ENCODE measurements around the gene UFD1.

UFD1 gene

DNA sequence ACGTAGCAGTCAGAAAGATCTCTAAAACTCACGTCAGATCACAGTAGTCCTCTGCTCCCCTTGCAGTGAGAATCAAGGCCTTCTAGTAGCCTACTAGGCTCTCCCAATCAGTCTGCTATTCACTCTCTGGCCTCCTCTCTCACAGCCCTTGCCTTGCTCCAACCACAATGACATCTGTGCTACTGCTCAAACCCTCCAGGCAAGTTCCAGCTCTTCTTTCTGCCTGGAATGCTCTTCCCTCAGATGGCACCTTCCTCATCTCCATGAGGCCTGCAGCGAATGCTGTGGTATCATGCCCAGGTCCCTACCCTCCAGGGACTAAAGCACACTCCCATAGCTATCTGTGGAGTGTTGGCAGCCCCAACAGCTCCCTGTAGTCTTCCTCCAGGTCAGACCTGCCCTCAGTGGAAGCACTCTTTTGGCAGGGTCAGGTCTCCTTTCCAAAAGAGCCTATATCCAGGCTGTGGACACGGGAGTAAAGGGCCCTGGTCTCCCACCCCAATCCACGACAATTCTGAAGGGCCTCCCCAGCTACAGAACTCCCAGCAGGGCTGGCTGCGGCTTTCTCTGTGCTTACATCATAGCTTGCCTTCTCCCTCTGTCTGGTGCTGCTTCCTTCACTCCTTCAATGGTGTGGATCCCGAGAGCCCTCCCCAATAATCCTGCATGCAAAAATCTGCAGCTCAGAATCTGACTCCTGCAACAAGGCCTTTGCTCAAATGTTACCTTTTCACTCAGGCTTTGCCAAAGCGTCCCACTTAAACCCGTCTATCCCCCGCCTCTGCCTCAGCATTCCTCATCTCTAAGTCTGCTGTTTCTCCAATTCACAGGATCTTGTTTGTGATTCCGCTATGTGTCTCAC lies 56.3 kb downstream of the UFD1 start:
- no peak for DNase-seq (ENCODE audit: low spot score)

DNA sequence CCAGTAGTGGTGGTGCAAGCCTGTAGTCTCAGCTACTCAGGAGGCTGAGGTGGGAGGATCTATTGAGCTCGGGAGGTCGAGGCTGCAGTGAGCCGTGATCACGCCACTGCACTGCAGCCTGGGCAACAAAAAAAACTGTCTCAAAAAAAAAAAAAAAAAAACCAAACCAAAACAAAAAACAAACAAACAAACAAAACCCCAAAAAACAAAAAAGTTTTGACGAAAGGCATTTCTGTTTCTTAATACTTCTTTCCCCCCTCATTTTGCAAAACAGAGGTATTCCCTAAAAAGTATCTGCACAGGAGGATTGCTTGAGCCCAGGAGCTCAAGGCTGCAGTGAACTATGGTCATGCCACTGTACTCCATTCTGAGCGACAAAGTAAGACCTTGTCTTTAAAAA lies 58.7 kb downstream of the UFD1 start:
- DNase-seq (ENCODE audit: low spot score), result no peak

- no peak for DNase-seq (ENCODE audit: low spot score)
Measured at GRCh38 chr22:19419464-19420178, 59.4 kb downstream of the UFD1 start.

DNA sequence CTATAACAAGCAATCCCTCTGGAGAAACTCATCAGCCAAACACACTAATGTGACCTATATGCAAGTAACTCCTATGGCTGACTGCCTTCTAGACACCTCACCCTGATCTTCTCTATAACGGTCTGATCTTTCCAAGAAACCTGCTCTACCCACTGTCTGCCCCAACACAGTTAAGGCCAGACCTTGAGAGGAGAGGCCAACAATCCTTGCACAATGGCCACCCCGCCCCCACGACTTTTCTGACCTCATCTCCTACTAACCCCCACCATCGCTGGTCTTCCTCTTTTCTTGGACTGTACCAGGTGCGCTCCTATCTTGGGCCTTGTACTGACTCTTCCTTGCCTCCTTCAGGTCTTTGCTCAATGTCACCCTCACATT lies 59.9 kb downstream of the UFD1 start:
- no peak for DNase-seq (ENCODE audit: low spot score)

GRCh38 chr22:19412923-19413322 lies 66.1 kb downstream of the UFD1 start:
- DNase-seq (ENCODE audit: low spot score), result no peak

GRCh38 chr22:19412478-19412877 lies 66.5 kb downstream of the UFD1 start:
- DNase-seq (ENCODE audit: low spot score), result no peak

- DNase-seq (ENCODE audit: low spot score), result no peak
Measured at GRCh38 chr22:19411690-19412045, 67.3 kb downstream of the UFD1 start.

- peak; percentile 22 for DNase-seq (ENCODE audit: low spot score)
Measured at GRCh38 chr22:19410941-19411689, 67.9 kb downstream of the UFD1 start.

GRCh38 chr22:19407649-19408606 lies 71.1 kb downstream of the UFD1 start:
- no peak for DNase-seq (ENCODE audit: low spot score)

GRCh38 chr22:19406846-19407245 lies 72.1 kb downstream of the UFD1 start:
- DNase-seq (ENCODE audit: low spot score), result no peak

GRCh38 chr22:19406281-19406811 lies 72.6 kb downstream of the UFD1 start:
- DNase-seq (ENCODE audit: low spot score), result no peak

DNA sequence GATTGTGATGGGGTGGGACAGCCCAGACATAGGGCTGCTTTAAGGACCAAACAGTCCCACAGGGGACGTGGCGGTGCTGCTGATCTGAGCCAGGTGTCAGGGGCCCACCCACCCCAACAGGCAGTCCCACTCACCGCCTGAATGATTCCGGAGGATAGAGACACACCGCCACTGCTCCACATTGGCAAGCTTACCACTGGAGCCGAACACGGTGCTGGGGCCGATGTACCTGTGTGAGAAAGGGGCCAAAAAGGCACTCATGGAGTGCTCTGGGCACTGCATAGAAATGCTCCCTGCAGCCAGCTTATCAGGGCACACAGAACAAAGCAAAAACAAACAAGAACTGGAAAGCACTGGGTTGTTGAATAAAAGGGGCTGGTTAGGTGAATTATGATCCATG lies 73.3 kb downstream of the UFD1 start:
- DNase-seq (ENCODE audit: low spot score), result no peak

GRCh38 chr22:19405133-19405532 lies 73.9 kb downstream of the UFD1 start:
- no peak for DNase-seq (ENCODE audit: low spot score)

DNA sequence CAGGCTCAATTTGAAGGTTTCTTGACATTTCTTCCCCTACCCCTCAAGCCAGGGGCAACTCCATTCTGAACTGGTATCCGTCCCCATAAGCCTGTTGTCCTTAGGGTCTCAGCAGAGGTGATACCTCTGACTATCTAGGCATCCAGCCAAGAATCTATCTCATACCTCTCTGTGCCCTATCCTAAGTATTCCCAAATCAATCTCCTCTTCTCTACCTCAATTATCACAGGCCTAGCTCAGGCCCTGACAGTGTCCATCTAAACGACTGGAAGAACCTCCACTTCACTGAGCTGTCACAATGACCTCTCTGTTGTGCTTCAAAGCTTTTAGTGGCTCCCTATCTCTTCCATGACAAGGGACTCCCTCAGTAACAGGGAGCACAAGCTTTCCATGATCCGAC lies 74.3 kb downstream of the UFD1 start:
- no peak for DNase-seq (ENCODE audit: low spot score)

DNA sequence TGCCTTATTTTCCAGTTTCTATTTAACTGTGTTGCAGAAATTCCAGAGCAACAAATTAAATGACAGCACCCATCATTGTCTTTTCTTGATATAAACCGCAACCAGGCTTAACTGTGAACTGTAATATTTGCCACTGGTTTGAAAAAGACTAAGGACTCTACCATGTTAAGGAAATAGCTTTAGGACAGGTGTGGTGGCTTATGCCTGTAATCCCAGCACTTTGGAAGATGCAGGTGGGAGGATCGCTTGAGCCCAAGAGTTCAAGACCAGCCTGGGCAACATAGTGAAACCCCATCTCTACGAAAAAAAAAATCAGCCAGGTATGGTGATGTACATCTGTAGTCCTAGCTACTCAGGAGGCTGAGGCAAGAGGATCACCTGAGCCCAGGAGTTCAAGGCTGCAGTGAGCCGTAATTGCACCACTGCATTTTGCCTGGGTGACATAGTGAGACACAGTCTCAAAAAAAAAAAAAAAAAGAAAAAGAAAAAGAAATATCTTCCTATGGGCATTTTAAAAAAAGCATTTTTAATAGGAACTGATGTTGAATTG lies 76.3 kb downstream of the UFD1 start:
- no peak for DNase-seq (ENCODE audit: low spot score)

DNA sequence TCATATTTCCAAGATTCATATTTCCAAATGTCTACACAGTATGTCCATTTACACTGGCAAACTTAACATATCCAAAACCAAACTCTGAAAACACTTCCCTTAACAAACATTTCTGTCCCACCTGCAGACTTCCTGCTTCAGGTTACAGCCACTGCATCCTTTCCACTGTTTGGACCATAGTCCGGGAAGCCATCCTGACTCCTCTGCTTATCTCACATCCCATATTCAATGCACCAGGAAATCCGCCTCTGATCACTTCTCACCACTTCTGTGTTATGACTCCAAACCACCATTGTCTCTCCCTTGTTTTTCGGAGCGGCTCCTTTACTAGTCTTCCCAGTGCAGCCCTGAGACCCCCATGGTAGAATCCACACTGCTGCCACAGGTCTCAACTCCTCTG lies 77.5 kb downstream of the UFD1 start:
- no peak for DNase-seq (ENCODE audit: low spot score)

GRCh38 chr22:19400881-19401280 lies 78.1 kb downstream of the UFD1 start:
- no peak for DNase-seq (ENCODE audit: low spot score)

Data from kidney tubule cell (primary cell).